ENCODE measurements around the gene HERC4.
"Not testable (repeated sequence)": the region's sequence is repeated elsewhere in the genome, so short reads cannot be mapped to it uniquely, and the experiment has no call there.

The HERC4 gene

GRCh38 chr10:67936416-67936815, 138.7 kb downstream of the HERC4 start:
- DNase-seq, result no peak

- DNase-seq, result no peak
Measured at GRCh38 chr10:67935223-67935622, 139.9 kb downstream of the HERC4 start.

DNA sequence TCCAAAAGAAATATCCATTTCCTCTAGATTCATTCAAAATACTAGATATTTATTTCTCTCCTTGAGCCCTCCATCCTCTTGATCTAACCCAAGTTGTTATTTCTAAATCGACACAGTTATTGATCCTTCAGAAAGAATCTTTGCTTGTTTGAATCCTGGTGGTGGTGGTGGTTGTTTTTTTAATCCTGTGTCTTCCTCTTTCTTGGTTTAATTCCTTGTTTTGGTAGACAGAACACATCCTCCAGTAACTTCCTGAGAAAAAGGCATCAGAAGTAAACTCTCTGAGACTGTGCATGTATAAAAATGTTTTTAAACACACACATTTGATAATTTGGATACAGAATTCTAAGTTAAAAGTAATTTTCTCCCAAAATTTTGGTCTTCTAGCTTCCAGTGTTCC, 140.7 kb downstream of the HERC4 start:
- no peak for DNase-seq

DNA sequence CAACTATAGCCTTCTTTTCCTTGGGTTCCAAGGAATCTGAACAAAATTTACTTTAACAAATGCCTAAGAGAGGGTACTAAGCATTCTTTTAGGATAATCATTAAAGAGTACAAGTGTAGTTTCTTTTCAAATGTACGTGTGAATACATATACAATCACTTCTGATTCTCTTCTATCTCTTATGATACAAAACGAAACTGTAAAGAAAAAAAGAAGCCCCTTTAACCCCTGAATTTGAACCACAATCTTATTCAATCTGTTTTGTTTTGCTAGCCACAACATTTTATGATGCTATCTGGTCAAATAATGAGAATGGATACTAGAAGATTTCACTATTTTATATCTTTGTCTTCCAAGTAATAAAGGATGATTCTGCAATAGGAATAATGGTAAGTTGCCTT, 141.9 kb downstream of the HERC4 start:
- no peak for DNase-seq

- DNase-seq, result no peak
Measured at GRCh38 chr10:67926951-67927350, 148.1 kb downstream of the HERC4 start.

DNA sequence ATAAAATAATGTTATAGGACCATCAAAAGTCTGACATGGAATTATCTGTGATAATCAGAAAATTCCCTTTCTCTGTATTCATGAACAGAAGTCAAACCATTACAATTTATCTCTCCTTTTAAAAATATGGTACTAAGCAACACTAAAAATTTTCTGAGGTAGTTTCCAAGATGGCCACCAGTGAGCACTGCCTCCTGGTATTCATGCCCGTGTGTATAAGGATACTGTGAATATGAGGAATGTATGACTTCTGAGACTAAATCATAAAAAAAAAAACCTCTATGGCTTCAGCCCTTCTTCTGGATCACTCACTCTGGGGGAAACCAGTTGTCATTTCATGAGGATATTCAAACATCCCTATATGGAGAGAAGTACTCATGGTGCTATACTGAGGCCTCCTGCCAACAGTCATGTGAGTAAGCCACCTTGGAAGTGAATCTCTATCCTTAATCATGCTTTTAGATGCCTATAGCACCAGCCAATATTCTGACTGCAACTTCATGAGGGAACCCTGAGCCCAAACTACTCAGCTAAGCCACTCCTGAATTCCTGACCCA, 149.6 kb downstream of the HERC4 start:
- DNase-seq, result no peak

GRCh38 chr10:67924136-67924535, 150.9 kb downstream of the HERC4 start:
- no peak for DNase-seq

DNA sequence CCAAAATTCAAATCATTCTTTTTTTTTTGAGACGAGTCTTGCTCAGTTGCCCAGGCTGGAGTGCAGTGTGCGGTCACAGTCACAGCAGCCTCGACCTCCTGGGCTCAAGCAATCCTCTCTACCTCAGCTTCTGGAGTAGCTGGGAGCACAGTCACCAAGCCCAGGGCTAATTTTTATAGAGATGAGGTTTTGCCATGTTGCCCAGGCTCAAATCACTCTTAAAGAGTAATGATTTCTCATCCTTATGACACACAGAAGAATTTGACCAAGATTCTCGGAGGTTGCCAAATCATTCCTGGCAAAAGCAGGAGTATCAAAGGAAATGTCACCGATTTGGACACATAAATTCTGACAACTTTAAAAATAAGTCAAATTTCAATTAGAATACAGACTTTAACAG, 151.5 kb downstream of the HERC4 start:
- no peak for DNase-seq

DNA sequence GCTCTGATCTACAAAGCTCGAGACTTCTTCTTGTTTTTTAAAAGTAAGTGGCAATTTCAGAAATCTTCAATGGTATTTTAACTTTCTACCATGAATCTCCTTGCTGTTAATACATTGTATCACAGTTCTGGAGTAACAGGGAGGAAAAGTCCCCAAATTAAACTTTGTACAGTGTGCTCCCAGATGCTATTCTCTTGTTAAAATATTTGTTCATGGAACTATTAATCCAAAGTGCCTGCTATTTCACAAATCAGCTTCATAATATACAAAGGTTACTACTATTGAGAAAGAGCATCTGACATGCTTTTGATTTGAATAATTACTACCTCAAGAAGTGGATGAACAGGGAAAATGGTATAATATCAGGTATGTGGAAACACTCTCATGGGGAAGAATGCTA, 154.0 kb downstream of the HERC4 start:
- DNase-seq, result no peak

- DNase-seq, result no peak
Measured at GRCh38 chr10:67917679-67918078, 157.4 kb downstream of the HERC4 start.

- no peak for DNase-seq
Measured at GRCh38 chr10:67917169-67917568, 157.9 kb downstream of the HERC4 start.

GRCh38 chr10:67914777-67915340, 160.2 kb downstream of the HERC4 start:
- DNase-seq, result no peak

GRCh38 chr10:67912331-67912946, 162.6 kb downstream of the HERC4 start:
- no peak for DNase-seq

- no peak for DNase-seq
Measured at GRCh38 chr10:67903581-67903980, 171.5 kb downstream of the HERC4 start.

DNA sequence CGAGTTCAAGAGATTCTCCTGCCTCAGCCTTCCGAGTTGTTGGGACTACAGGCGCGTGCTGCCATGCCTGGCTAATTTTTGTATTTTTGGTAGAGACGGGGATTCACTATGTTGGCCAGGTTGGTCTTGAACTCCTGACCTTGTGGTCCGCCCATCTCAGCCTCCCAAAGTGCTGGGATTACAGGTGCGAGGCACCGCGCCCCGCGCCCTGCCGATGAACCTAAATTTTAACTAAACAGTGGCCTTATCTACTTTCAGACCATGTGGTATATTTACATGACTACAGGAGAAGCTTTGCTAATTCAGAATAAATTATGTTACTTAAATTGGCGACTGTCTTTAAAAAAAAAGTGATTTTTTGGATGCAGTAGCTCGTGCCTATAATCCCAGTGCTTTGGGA, 181.4 kb downstream of the HERC4 start:
- no peak for DNase-seq

- DNase-seq, result peak; percentile 54
Measured at GRCh38 chr10:67884842-67885670, 190.0 kb downstream of the HERC4 start.

DNA sequence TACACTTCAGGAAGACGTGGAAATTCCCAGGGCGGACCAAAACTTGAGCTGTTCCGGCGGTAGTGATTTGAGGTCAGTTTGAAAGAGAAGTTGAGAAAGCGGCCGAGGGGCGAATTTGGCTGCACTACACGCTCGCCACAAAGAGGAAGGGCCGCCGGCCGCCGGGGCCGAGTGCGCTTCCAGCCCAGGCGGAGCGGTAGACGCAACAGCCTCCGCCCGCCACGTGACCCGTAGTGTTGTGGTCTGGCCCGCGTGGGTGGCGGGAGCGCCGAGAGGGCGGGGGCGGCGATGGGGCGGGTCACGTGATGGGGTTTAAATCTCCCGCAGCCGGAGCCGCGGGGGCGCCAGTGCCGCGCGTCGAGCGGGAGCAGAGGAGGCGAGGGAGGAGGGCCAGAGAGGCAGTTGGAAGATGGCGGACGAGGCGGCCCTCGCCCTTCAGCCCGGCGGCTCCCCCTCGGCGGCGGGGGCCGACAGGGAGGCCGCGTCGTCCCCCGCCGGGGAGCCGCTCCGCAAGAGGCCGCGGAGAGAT, 190.7 kb downstream of the HERC4 start, which contains the start of gene SIRT1:
TSS of gene SIRT1 (plus strand) at position 344 of the 529 bp plus-strand sequence. CDS start at position 410, 66 bp downstream.
- DNase-seq, result peak; percentile 87

DNA sequence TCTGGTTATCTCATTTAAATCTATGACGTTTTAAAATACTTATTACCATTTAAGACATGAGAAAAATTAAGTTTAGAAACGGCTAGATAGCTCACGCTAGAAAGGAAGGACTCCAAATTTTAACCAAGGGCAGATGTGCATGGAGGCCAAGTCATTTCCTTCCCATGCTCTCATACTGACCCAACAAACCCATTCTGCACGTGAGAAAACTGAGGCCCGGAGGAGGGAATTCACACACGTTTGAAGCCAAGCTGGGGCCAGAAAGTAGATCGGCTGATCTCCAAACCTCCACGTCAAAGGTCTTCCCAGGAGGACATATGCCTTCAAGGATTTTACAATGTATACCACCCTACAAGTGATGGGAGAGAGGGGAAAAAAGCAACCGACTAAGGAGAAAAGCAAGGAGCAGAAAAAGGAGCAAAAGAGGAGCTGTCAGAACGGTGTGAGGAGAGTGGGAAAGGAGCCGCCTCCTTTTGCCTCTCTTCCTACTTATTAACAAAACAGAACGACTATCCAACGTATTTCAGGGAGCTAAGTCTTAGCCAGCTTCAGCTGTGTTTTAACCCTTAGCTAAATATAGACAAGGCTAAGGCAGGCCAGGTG, 191.3 kb downstream of the HERC4 start:
- no peak for DNase-seq

DNA sequence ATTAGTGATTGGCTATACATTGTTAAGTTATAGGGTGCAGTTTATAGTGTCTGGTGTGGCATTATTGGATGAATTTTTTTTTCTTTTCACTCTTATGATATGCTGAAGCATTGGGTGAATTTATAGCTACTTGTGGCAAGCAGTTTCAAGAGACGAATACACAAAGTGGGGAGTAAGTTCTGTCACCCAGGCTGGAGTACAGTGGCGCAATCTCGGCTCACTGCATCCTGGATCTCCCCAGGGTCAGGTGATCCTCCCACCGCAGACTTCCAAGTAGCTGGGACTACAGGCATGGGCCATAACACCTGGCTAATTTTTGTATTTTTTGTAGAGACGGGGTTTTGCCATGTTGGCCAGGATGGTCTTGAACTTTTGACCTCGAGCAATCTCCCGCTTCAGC, 196.9 kb downstream of the HERC4 start:
- no peak for DNase-seq

- not testable (repeated sequence) for DNase-seq
Measured at GRCh38 chr10:67877421-67877820, 197.7 kb downstream of the HERC4 start.

DNA sequence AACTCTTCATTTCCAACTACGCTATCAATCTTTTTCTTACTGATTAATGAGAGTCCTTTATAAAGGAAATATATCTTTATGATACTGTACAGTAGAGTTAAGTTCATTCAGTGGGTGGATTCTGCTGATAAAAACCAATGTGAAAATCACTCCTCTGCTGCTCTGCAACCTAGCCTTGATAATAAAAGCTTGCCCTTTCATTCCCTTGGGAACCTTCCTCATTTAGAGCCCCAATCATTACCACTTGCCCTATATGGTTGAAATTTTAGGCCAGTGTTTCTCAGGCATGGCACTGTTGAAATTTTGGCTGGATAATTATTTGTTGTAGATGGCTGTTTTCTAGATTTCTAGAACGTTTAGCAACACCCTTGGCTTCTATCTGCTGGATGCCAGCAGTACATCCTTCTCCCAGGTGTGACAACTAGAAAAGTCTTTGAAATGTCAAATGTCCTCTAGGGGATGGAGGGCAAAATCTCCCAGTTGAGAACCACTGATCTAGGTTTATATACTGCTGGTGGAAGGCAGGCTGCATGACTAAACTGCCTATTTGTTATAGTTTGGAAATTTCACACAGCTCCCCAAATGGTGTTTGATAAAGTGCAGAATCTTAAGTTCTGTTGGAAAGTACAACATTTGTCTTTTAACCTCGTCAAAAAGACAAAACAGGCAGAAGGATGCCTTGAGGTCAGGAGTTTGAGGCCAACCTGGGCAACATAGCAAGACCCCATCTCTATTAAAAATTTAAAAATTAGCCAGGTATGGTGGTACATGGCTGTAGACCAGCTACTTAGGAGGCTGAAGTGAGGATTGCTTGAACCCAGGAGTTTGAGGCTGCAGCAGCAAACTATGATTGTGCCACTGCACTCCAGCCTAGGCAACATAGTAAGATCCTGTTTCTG, 199.5 kb downstream of the HERC4 start:
- no peak for DNase-seq

All from NCI-H2227 treated with DMSO at 0.1 percent for 48 hours (cell line).